ENCODE data around the gene XCL2. TPM values are rescaled to one million over a fixed set of nuclear protein-coding genes. Genes with fewer than 3 reads are reported as not detected.

XCL2 gene
- total and polyA plus RNA-seq, 10 of the 15 experiments (the other 5 are each of a cell fraction or from before 2014, with no cell fraction given): 0.50 to 299 (median 4.8) TPM

- H3K27me3 ChIP-seq (replicated peaks in 1 of 2; ENCODE audit: control insufficient read depth in 2 of 2, insufficient read depth in 2 of 2, low read length in 1 of 2): peaks cover 0 to 2% of the 10 kb centered on the region in 2 experiments; a peak in 1 of 4 replicates
- DNase-seq (ENCODE audit: low read depth, low spot score): no peak
- intact Hi-C loops (cut with micrococcal nuclease; ENCODE audit: unreplicated experiment) (no loop called here), in situ Hi-C loops (cut with MboI) (no loop called here)
- H2AFZ ChIP-seq (ENCODE audit: control insufficient read depth, low read depth, low read length): no peak overlapping the region
- no peak overlapping the region for H3K4me3 ChIP-seq
- H3K79me2 ChIP-seq (ENCODE audit: control insufficient read depth, insufficient read depth, low read length): no peaks in the 10 kb centered on the region
- WGBS (ENCODE audit: insufficient coverage, insufficient replicate concordance, low lambda C conversion rate, missing lambda C conversion rate): 37% methylated on average over 4 of the region's 4 CpGs
- FAIRE-seq: no peak
- no peaks in the 10 kb centered on the region for H4K20me1 ChIP-seq (ENCODE audit: control insufficient read depth, insufficient read depth)
- H3K27ac ChIP-seq (ENCODE audit: control insufficient read depth, insufficient read depth): no peak overlapping the region
- ChIA-PET CTCF (interaction anchor here (0.9 to 6.9 kb wide), 7 partner anchors 20 to 240 kb away, joined by 3 to 32 read pairs (median 7); no protein-coding TSS in a partner anchor), RAD21 (ENCODE audit: unreplicated experiment) (interaction anchor here (1.0 to 2.5 kb wide), 5 partner anchors 21 to 239 kb away, joined by 4 to 18 read pairs (median 5); no protein-coding TSS in a partner anchor), POLR2A (interaction anchor here (0.8 to 1.5 kb wide), 2 partner anchors 28 to 141 kb away, joined by 3 read pairs; no protein-coding TSS in a partner anchor), SMC1A (ENCODE audit: uncharacterized antibody, unreplicated experiment) (interaction anchor here (0.6 to 5.3 kb wide), 21 partner anchors 9 to 1192 kb away, joined by 3 to 35 read pairs (median 4); no protein-coding TSS in a partner anchor)
- TF ChIP-seq NFXL1 (IDR thresholded peaks at IDR 0.05; ENCODE audit: borderline replicate concordance) (no peak), NFIC (IDR thresholded peaks at IDR 0.05; ENCODE audit: low read depth, low read length) (no peak), RCOR1 (conservative IDR thresholded peaks at IDR 0.05; ENCODE audit: low read depth, low read length) (no peak), ATF7 (IDR thresholded peaks at IDR 0.05; ENCODE audit: low read depth) (no peak), NKRF (conservative IDR thresholded peaks at IDR 0.05) (no peak), YBX1 (IDR thresholded peaks at IDR 0.05) (no peak), ELK1 (IDR thresholded peaks at IDR 0.05; ENCODE audit: low read depth, low read length) (no peak), HDGF (IDR thresholded peaks at IDR 0.05) (no peak), ZNF217 (IDR thresholded peaks at IDR 0.05) (no peak), LARP7 (IDR thresholded peaks at IDR 0.05) (no peak), POU2F2 (IDR thresholded peaks at IDR 0.05; ENCODE audit: borderline replicate concordance, low read depth, low read length) (no peak), ATF2 (IDR thresholded peaks at IDR 0.05; ENCODE audit: low read length) (no peak), FOXK2 (IDR thresholded peaks at IDR 0.05) (no peak), HSF1 (IDR thresholded peaks at IDR 0.05; ENCODE audit: low read depth, low read length) (no peak), PML (IDR thresholded peaks at IDR 0.05; ENCODE audit: low read length) (no peak), EGR1 (IDR thresholded peaks at IDR 0.05; ENCODE audit: borderline replicate concordance in 1 of 2, low read depth in 2 of 2, low read length in 2 of 2) (no peak), FOXM1 (IDR thresholded peaks at IDR 0.05; ENCODE audit: low read depth, low read length) (no peak)
- H3K4me2 ChIP-seq (ENCODE audit: control insufficient read depth, insufficient read depth): no peak overlapping the region
- no peaks in the 10 kb centered on the region for H3K9me3 ChIP-seq (replicated peaks; ENCODE audit: control insufficient read depth, insufficient read depth, low read length)
- no peak for ATAC-seq
- H3K9ac ChIP-seq (ENCODE audit: control insufficient read depth, insufficient read depth, low read length): no peak overlapping the region
- BruUV-seq (replicated peaks): no TSS peak
- H3K4me1 ChIP-seq (ENCODE audit: control insufficient read depth, insufficient read depth, low read length): no peaks in the 10 kb centered on the region
- H3K36me3 ChIP-seq (ENCODE audit: control insufficient read depth in 2 of 2, insufficient read depth in 2 of 2, low read length in 1 of 2): no peaks in the 10 kb centered on the region
Observed at GRCh38 chr1:168581817-168582572, 38.2 kb upstream of the XCL2 start.
